SK-N-SH (cell line): Measurements from ENCODE around the gene METTL21C. TPM values are rescaled to one million over a fixed set of nuclear protein-coding genes. Genes with fewer than 3 reads are reported as not detected.

Experiments
- CTCF ChIA-PET: fragments of 300-600, 350-600 bp; formaldehyde crosslinking; extraction: SDS; loops from one replicate; lab custom pipeline; 2021; lab: Yijun Ruan, JAX
- POLR2A ChIA-PET: fragments of 350-600 bp; sonication (Branson Sonifier 250); formaldehyde crosslinking; extraction: SDS; loops from one replicate; lab custom pipeline; 2020; ENCODE audit warnings: antibody characterized with exemption, inconsistent platforms; lab: Yijun Ruan, JAX
- DNase-seq: peaks from one replicate; pipeline ENCODE4 v3.0.0; 2012
- H2AFZ ChIP-seq: fragments of 200-600 bp; sonication (generic); 2 replicates; pipeline ENCODE4 v1.8.1; 2016; ENCODE audit warnings: antibody characterized with exemption, mild to moderate bottlenecking, low read depth
- H3F3A ChIP-seq: fragments of 200-600 bp; sonication (generic); replicated peaks from 2 replicates; pipeline ENCODE3; 2016; ENCODE audit warnings: antibody characterized with exemption, mild to moderate bottlenecking; ENCODE audit not compliant: insufficient read depth
- H3K27ac ChIP-seq, 2 experiments: fragments of 200-500 bp in 1 of 2; fragments of 200-600 bp in 1 of 2; sonication (Bioruptor generic) in 1 of 2; sonication (generic), shearing (Covaris generic) in 1 of 2; 2 replicates each; pipeline versions ENCODE4 v1.5.1 to v1.6.1; 2014 to 2016; ENCODE audit warnings: low read depth in 2 of 2, inconsistent platforms in 1 of 2, low read length in 1 of 2, mild to moderate bottlenecking in 1 of 2, mixed read lengths in 1 of 2
- H3K27me3 ChIP-seq: fragments of 200-600 bp; sonication (generic), shearing (Covaris generic); 2 replicates; pipeline ENCODE4 v1.6.1; 2016; ENCODE audit warnings: mixed run types; ENCODE audit not compliant: insufficient read depth
- H3K36me3 ChIP-seq, 2 experiments: fragments of 200-500 bp in 1 of 2; fragments of 200-600 bp in 1 of 2; sonication (Bioruptor generic) in 1 of 2; sonication (generic) in 1 of 2; replicated peaks in 1 of 2; 2 replicates each; pipeline versions ENCODE3 to v1.5.1; 2014 to 2016; ENCODE audit warnings: low read length in 1 of 2, mild to moderate bottlenecking in 1 of 2; ENCODE audit not compliant: insufficient read depth in 2 of 2, control insufficient read depth in 1 of 2
- H3K4me1 ChIP-seq, 2 experiments: fragments of 200-500 bp in 1 of 2; fragments of 200-600 bp in 1 of 2; sonication (Bioruptor generic) in 1 of 2; sonication (generic), shearing (Covaris generic) in 1 of 2; 2 replicates each; pipeline versions ENCODE4 v1.5.1 to v1.6.1; 2014 to 2016; ENCODE audit warnings: low read depth in 1 of 2, low read length in 1 of 2, mixed run types in 1 of 2; ENCODE audit not compliant: insufficient read depth in 2 of 2, control insufficient read depth in 1 of 2
- H3K4me2 ChIP-seq: fragments of 200-600 bp; sonication (generic), shearing (Covaris generic); 2 replicates; pipeline ENCODE4 v1.6.1; 2017; ENCODE audit warnings: mixed run types
- H3K4me3 ChIP-seq, 2 experiments: fragments of 200-500 bp in 1 of 2; fragments of 200-600 bp in 1 of 2; sonication (Bioruptor generic) in 1 of 2; sonication (generic), shearing (Covaris generic) in 1 of 2; 2 replicates each; pipeline versions ENCODE4 v1.5.1 to v1.8.1; 2014 to 2016; ENCODE audit warnings: low read depth in 2 of 2, inconsistent platforms in 1 of 2, low read length in 1 of 2, mild to moderate bottlenecking in 1 of 2, mixed read lengths in 1 of 2, moderate library complexity in 1 of 2
- H3K79me2 ChIP-seq: fragments of 200-600 bp; sonication (generic); 2 replicates; pipeline ENCODE4 v1.8.1; 2017; ENCODE audit warnings: mild to moderate bottlenecking; ENCODE audit not compliant: insufficient read depth
- H3K9ac ChIP-seq: fragments of 200-600 bp; sonication (generic); 2 replicates; pipeline ENCODE4 v1.6.1; 2017; ENCODE audit warnings: mixed run types
- H3K9me2 ChIP-seq: fragments of 200-600 bp; sonication (generic); 2 replicates; pipeline ENCODE4 v1.6.1; 2017; ENCODE audit warnings: mixed run types
- H3K9me3 ChIP-seq: fragments of 200-600 bp; sonication (generic); 2 replicates; pipeline ENCODE4 v1.6.1; 2017; ENCODE audit warnings: mixed run types, mild to moderate bottlenecking, moderate library complexity
- H4K20me1 ChIP-seq: fragments of 200-600 bp; sonication (generic); 2 replicates; pipeline ENCODE4 v1.6.1; 2017; ENCODE audit warnings: mild to moderate bottlenecking, mixed run types; ENCODE audit not compliant: insufficient read depth
- CHD2 ChIP-seq: fragments of 150-350 bp; IDR thresholded peaks from 2 replicates; pipeline ENCODE4 v1.6.1; 2018; ENCODE audit warnings: low read length; ENCODE audit not compliant: partially characterized antibody
- CTCF ChIP-seq: fragments of 200-600 bp; sonication (generic); IDR thresholded peaks from 2 replicates; pipeline ENCODE4 v1.6.1; 2017; ENCODE audit warnings: antibody characterized with exemption, mild to moderate bottlenecking, moderate library complexity
- ELF1 ChIP-seq: IDR thresholded peaks from 2 replicates; pipeline ENCODE4 v1.4.0; 2012
- EZH2phosphoT487 ChIP-seq: fragments of 200-600 bp; sonication (generic); IDR thresholded peaks from 2 replicates; pipeline ENCODE4 v1.6.1; 2017; ENCODE audit warnings: low read depth, mixed run types, mild to moderate bottlenecking, antibody characterized with exemption, moderate library complexity, borderline replicate concordance
- FOSL2 ChIP-seq: IDR thresholded peaks from 2 replicates; pipeline ENCODE4 v1.4.0; 2012; ENCODE audit warnings: low read depth, mild to moderate bottlenecking, moderate library complexity, borderline replicate concordance
- FOXJ3 ChIP-seq: sonication (generic); formaldehyde crosslinking; IDR thresholded peaks from 2 replicates; pipeline ENCODE4 v1.5.1; 2020; ENCODE audit warnings: mild to moderate bottlenecking, missing genetic modification reagents
- GABPA ChIP-seq: IDR thresholded peaks from 2 replicates; pipeline ENCODE4 v1.4.0; 2012; ENCODE audit warnings: low read depth, mild to moderate bottlenecking
- GATA2 ChIP-seq: sonication (generic); formaldehyde crosslinking; IDR thresholded peaks from 2 replicates; pipeline ENCODE4 v1.5.0; 2020; ENCODE audit warnings: mild to moderate bottlenecking, missing genetic modification reagents
- JUND ChIP-seq: IDR thresholded peaks from 2 replicates; pipeline ENCODE4 v1.4.0; 2012
- MXI1 ChIP-seq: IDR thresholded peaks from 2 replicates; pipeline ENCODE4 v1.6.1; 2012; ENCODE audit warnings: mild to moderate bottlenecking, low read depth, low read length, improper control_type of control experiment
- NFIC ChIP-seq: IDR thresholded peaks from 2 replicates; pipeline ENCODE4 v1.4.0; 2012; ENCODE audit warnings: borderline replicate concordance
- NRF1 ChIP-seq: IDR thresholded peaks from 2 replicates; pipeline ENCODE4 v1.6.1; 2012; ENCODE audit warnings: low read depth, mild to moderate bottlenecking, low read length
- PBX3 ChIP-seq: IDR thresholded peaks from 2 replicates; pipeline ENCODE4; 2012
- POLR2AphosphoS5 ChIP-seq: IDR thresholded peaks from 2 replicates; pipeline ENCODE4 v1.6.1; 2012; ENCODE audit warnings: low read depth, low read length
- RAD21 ChIP-seq: IDR thresholded peaks from 2 replicates; pipeline ENCODE4 v1.6.1; 2012; ENCODE audit warnings: mild to moderate bottlenecking, low read length
- SMC3 ChIP-seq: IDR thresholded peaks from 2 replicates; pipeline ENCODE4 v1.6.1; 2012; ENCODE audit warnings: low read depth, low read length, improper control_type of control experiment
- TAF1 ChIP-seq: IDR thresholded peaks from 2 replicates; pipeline ENCODE4 v1.6.1; 2012; ENCODE audit warnings: low read depth, mild to moderate bottlenecking, low read length, moderate library complexity, borderline replicate concordance
- TCF12 ChIP-seq: IDR thresholded peaks from 2 replicates; pipeline ENCODE4 v1.4.0; 2012
- USF1 ChIP-seq: IDR thresholded peaks from 2 replicates; pipeline ENCODE4 v1.4.0; 2012; ENCODE audit warnings: low read depth, borderline replicate concordance
- USF2 ChIP-seq: fragments of 150-350 bp; IDR thresholded peaks from 2 replicates; pipeline ENCODE4 v1.6.1; 2017; ENCODE audit warnings: antibody characterized with exemption, low read length, low read depth, borderline replicate concordance
- WGBS: methylation state at CpG from one replicate; pipeline ENCODE4 v1.1.6; 2017; ENCODE audit warnings: low lambda C conversion rate; 5-methylcytosine and 5-hydroxymethylcytosine counted together
- polyA plus RNA-seq, 3 experiments: library from polyadenylated mRNA; depleted of rRNA; stranded (reverse); fragments of >200 nt; gene quantifications; 2 replicates each; pipeline ENCODE4 v1.2.3, GENCODE V29; 2012

METTL21C gene
- polyA plus RNA-seq, 1 of the 3 experiments (the other 2 are of a cell fraction), result not detected

GRCh38 chr13:102742101-102742500, 47.3 kb upstream of the METTL21C start:
- POLR2A ChIA-PET, result no interaction called here

More at GRCh38 chr13:102742101-102742500, 47.3 kb upstream of the METTL21C start:
- CTCF ChIA-PET, result no interaction called here
- H2AFZ ChIP-seq, result no peak overlapping the region
- no peak overlapping the region for H3K4me2 ChIP-seq
- H3K79me2 ChIP-seq, result no peaks in the 10 kb centered on the region
- no peaks in the 10 kb centered on the region; the same call in 1 of the 2 replicates for H3K27me3 ChIP-seq
- no peak for DNase-seq
- no peak overlapping the region for H3K27ac ChIP-seq
- H3K9ac ChIP-seq, result no peak overlapping the region
- no peaks in the 10 kb centered on the region for H3K36me3 ChIP-seq
- no peaks in the 10 kb centered on the region for H3K4me1 ChIP-seq
- no peaks in the 10 kb centered on the region for H3K9me2 ChIP-seq
- 4% methylated on average over 1 of the region's 1 CpG for WGBS
- H3K4me3 ChIP-seq, result no peak overlapping the region
- H3K9me3 ChIP-seq, result no peaks in the 10 kb centered on the region
- H3F3A ChIP-seq, result no peaks in the 10 kb centered on the region
- no peaks in the 10 kb centered on the region for H4K20me1 ChIP-seq
- TF ChIP-seq TCF12 (no peak), RAD21 (no peak), GABPA (no peak), ELF1 (no peak), FOXJ3 (CRISPR knock-in tag) (no peak), USF2 (no peak), CHD2 (no peak), EZH2phosphoT487 (no peak), USF1 (no peak), PBX3 (no peak), POLR2AphosphoS5 (no peak), FOSL2 (no peak), MXI1 (no peak), NRF1 (no peak), JUND (no peak), SMC3 (no peak), NFIC (no peak), TAF1 (no peak), GATA2 (no peak), CTCF (no peak)
- TF ChIP-seq, all 33 proteins: peak for 0
